NCI-H524 treated with DMSO at 0.1 percent for 48 hours (cell line): ENCODE results near the gene GABBR2.
"Not testable (repeated sequence)": the region's sequence is repeated elsewhere in the genome, so short reads cannot be mapped to it uniquely, and the experiment has no call there.

ENCODE experiments used
- DNase-seq: peaks from one replicate; lab custom pipeline; 2025; lab: John Stamatoyannopoulos, UW

GABBR2 gene

GRCh38 chr9:98481676-98482075 is 227.1 kb downstream of the GABBR2 start:
- DNase-seq, result no peak

GRCh38 chr9:98479967-98480847 is 228.5 kb downstream of the GABBR2 start:
- DNase-seq, result no peak

GRCh38 chr9:98479449-98479848 is 229.3 kb downstream of the GABBR2 start:
- DNase-seq, result no peak

GRCh38 chr9:98477884-98478283 is 230.9 kb downstream of the GABBR2 start:
- no peak for DNase-seq

- no peak for DNase-seq
Observed at GRCh38 chr9:98472216-98472615, 236.5 kb downstream of the GABBR2 start.

- no peak for DNase-seq
Observed at GRCh38 chr9:98471185-98471584, 237.6 kb downstream of the GABBR2 start.

GRCh38 chr9:98468567-98469239 is 240.0 kb downstream of the GABBR2 start:
- DNase-seq, result no peak

GRCh38 chr9:98465799-98466198 is 242.9 kb downstream of the GABBR2 start:
- peak; percentile 48 for DNase-seq

GRCh38 chr9:98464156-98464690 is 244.5 kb downstream of the GABBR2 start:
- DNase-seq, result not testable (repeated sequence)

GRCh38 chr9:98462310-98462709 is 246.4 kb downstream of the GABBR2 start:
- no peak for DNase-seq

GRCh38 chr9:98460704-98461103 is 248.0 kb downstream of the GABBR2 start:
- DNase-seq, result no peak

GRCh38 chr9:98457726-98458370 is 250.9 kb downstream of the GABBR2 start:
- DNase-seq, result no peak

GRCh38 chr9:98456156-98456613 is 252.6 kb downstream of the GABBR2 start:
- DNase-seq, result no peak

GRCh38 chr9:98455256-98456155 is 253.2 kb downstream of the GABBR2 start:
- no peak for DNase-seq

- DNase-seq, result no peak
Observed at GRCh38 chr9:98453589-98454311, 255.0 kb downstream of the GABBR2 start.

GRCh38 chr9:98451576-98451975 is 257.2 kb downstream of the GABBR2 start:
- no peak for DNase-seq

- DNase-seq, result no peak
Observed at GRCh38 chr9:98450496-98450895, 258.2 kb downstream of the GABBR2 start.

GRCh38 chr9:98449871-98450270 is 258.9 kb downstream of the GABBR2 start:
- no peak for DNase-seq

GRCh38 chr9:98445576-98445975 is 263.2 kb downstream of the GABBR2 start:
- peak; percentile 81 for DNase-seq

GRCh38 chr9:98444601-98445000 is 264.1 kb downstream of the GABBR2 start:
- no peak for DNase-seq

- no peak for DNase-seq
Observed at GRCh38 chr9:98442541-98442940, 266.2 kb downstream of the GABBR2 start.
